Measurements from ENCODE around the gene CABLES1. TPM values are rescaled to one million over a fixed set of nuclear protein-coding genes. Genes with fewer than 3 reads are reported as not detected.

CABLES1 gene
- total and polyA plus RNA-seq, 2 of the 4 experiments (the other 2 are of a cell fraction), result 4.7 to 5.7 TPM

GRCh38 chr18:23154823-23155500 lies 19.7 kb downstream of the CABLES1 start:
- Histone ChIP-seq H2BK120ac (ENCODE audit: low read depth, low read length) (no peak overlapping the region), H3K9ac (ENCODE audit: low read depth, low read length) (no peak overlapping the region), H3K9me1 (ENCODE audit: insufficient read depth, low read length) (peaks cover 21% of the 10 kb centered on the region), H2BK15ac (ENCODE audit: low read depth, low read length) (no peak overlapping the region), H2AK5ac (ENCODE audit: low read depth, low read length) (no peak overlapping the region), H3K9me3 (ENCODE audit: control insufficient read depth, insufficient read depth, low read length) (no peaks in the 10 kb centered on the region), H3K36me3 (ENCODE audit: control insufficient read depth, insufficient read depth, low read length) (peaks cover 6% of the 10 kb centered on the region; the same call in 1 of the 2 replicates), H4K20me1 (ENCODE audit: insufficient read depth, low read length) (peaks cover 60% of the 10 kb centered on the region), H2AK9ac (replicated peaks; ENCODE audit: low read depth, low read length, poor library complexity) (no peak overlapping the region), H3K23ac (ENCODE audit: low read depth, low read length) (peak overlapping the region; percentile 78; the same call in 1 of the 2 replicates), H4K91ac (ENCODE audit: insufficient read depth, low read depth, low read length) (no peak overlapping the region), H4K8ac (ENCODE audit: low read depth in 2 of 2, low read length in 2 of 2) (no peak overlapping the region), H3K4me1 (ENCODE audit: control insufficient read depth, insufficient read depth, low read length) (peaks cover 9% of the 10 kb centered on the region), H2BK5ac (ENCODE audit: low read depth, low read length, poor library complexity, severe bottlenecking) (no peak overlapping the region), H3K27ac (ENCODE audit: insufficient read depth, low read length) (no peak overlapping the region), H2AFZ (replicated peaks; ENCODE audit: low read length, poor library complexity) (no peak overlapping the region), H2BK20ac (ENCODE audit: low read depth, low read length) (no peak overlapping the region), H3K14ac (replicated peaks; ENCODE audit: low read depth, low read length) (no peak overlapping the region; the same call in 1 of the 2 replicates), H3K4me2 (ENCODE audit: low read depth, low read length) (peak overlapping the region; percentile 2; the same call in 1 of the 2 replicates), H4K5ac (ENCODE audit: low read depth, low read length) (no peak overlapping the region), H3K27me3 (ENCODE audit: control insufficient read depth, insufficient read depth, low read length) (no peaks in the 10 kb centered on the region), H3K4me3 (ENCODE audit: insufficient read depth, low read depth, low read length) (no peak overlapping the region), H3K18ac (ENCODE audit: low read depth, low read length) (no peak overlapping the region), H3K56ac (ENCODE audit: extremely low read depth, insufficient read depth, low read length) (no peak overlapping the region), H3K79me1 (ENCODE audit: low read depth in 1 of 2, low read length in 2 of 2) (peaks cover 16 to 80% of the 10 kb centered on the region in 2 experiments), H3K4ac (ENCODE audit: low read depth, low read length) (no peak overlapping the region)
- WGBS, 2 experiments (ENCODE audit: extremely low coverage in 2 of 2, insufficient read length in 1 of 2), result no CpG with 5 or more reads among the region's 5 CpGs
- POLR2A ChIA-PET (ENCODE audit: unreplicated experiment), result no interaction called here
- no peak for TF ChIP-seq USF2 (IDR thresholded peaks at IDR 0.05; ENCODE audit: low read depth, low read length)
- intact Hi-C loops (cut with micrococcal nuclease) (no loop called here), dilution Hi-C loops (cut with HindIII; ENCODE audit: low sequenced_read_pairs, unreplicated experiment) (no loop called here), in situ Hi-C loops (cut with MboI; ENCODE audit: low sequenced_read_pairs) (no loop called here)
- DNase-seq (no peak), ATAC-seq (ENCODE audit: low read depth) (no peak)
- CTCF ChIA-PET, result no interaction called here
- no TSS peak for BruUV-seq (replicated peaks)
